Measurements from ENCODE around the gene TENM3. TPM values are rescaled to one million over a fixed set of nuclear protein-coding genes. Genes with fewer than 3 reads are reported as not detected.

TENM3 gene
- total RNA-seq, 1 donor from 2014 or later: not detected

DNA sequence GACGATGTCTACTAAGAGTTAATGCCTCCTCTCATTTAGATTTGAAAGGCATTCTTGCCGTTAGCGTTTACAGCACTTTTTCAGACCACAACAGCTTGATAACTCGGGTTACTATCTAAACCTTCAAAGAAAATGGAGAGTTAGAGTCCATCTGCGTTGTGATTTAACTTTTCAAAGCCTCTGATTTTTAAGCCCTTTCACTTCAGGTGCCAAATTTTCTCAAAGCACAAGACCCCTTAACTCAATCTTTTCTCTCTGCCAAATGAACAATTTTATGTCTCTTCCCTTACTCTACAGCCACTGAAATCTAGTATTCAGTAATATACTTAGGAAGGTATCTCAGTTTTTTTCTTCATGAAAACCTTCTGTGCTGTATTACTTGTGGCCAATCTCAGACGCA, 310.5 kb downstream of the TENM3 start:
- intact Hi-C loops (cut with micrococcal nuclease): no loop called here

DNA sequence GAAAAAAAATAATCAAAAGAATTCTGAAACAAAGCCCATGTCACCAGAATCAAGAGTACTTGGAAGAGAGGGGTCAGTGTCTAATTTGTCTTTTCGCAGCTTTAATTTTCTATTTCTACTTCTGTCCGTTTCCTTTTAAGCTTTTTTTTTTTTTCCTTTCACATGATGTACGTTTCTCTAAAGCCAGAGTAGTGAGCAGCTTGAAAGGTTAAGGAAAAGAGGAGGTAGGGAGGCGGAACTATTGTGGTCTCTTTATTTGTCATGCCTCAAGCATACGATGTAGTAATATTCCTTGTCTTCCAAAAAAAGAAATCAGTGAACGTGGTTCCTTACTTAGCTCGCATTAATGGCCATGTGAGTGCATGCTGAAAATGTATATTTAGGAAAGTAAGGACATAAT, 311.5 kb downstream of the TENM3 start:
- intact Hi-C loops (cut with micrococcal nuclease): no loop called here

- intact Hi-C loops (cut with micrococcal nuclease): no loop called here
These were observed 312.8 kb downstream of the TENM3 start for GRCh38 chr4:182555997-182556418.

- intact Hi-C loops (cut with micrococcal nuclease): no loop called here
These were observed 313.4 kb downstream of the TENM3 start for GRCh38 chr4:182556580-182556979.

DNA sequence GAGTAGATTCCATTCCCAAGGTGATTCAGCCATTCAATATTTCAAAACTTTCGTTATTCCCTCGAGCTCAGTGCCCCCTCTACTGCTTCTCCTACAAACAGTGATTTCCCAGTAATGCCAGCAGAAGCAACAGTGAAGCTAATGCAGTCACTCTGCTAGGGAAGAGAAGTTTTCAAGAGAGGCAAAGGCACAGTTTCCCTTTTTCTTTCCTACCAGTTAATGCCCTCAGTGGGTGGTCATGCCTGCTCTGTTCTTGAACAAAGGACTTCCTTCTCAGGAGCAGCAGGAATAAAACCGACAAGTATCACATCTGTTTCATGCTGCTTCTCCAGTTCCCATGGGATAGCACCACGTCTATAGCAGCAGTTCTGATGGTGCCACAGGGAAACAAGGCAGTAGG, 317.2 kb downstream of the TENM3 start:
- intact Hi-C loops (cut with micrococcal nuclease): no loop called here

DNA sequence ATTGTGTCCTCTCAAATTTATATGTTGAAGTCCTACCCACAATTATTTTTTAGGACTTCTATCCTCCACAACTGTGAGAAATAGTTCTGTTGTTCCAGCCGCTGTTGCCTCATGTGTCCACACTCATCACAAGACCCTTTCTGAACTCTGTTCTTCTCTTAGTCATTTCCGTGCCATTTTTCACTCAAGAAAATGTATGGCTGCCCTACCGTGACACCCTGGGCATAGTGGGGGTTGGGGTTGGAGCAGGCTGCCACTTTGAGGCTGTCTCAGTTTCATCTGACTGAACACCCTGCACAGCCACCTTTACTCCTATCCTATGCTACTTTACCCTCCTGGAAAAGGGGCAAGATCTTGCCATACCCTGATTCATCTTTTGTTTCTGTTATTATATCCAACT, 319.1 kb downstream of the TENM3 start:
- intact Hi-C loops (cut with micrococcal nuclease): no loop called here

- intact Hi-C loops (cut with micrococcal nuclease): no loop called here
These were observed 321.6 kb downstream of the TENM3 start for GRCh38 chr4:182564724-182565369.

GRCh38 chr4:182567119-182567518, 323.9 kb downstream of the TENM3 start:
- intact Hi-C loops (cut with micrococcal nuclease): no loop called here

DNA sequence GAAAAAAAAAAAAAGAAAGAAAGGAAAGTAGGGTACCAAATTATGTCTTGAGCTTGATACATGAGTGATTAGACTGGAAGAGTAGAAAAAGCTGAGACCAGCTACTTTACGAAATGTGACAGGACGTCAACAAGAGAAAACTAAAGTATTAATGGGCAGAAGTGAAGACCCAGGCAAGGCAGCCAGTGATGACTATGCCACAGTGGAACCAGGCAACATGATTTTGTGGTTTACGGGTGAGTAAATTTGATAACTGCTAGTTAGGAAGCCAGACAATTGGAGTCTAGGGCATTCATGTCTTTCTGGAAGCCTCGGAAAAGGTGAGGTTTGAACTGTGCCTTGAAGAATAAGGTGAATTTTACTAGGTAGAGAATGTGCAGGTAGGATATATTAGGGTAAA, 326.4 kb downstream of the TENM3 start:
- intact Hi-C loops (cut with micrococcal nuclease): no loop called here

DNA sequence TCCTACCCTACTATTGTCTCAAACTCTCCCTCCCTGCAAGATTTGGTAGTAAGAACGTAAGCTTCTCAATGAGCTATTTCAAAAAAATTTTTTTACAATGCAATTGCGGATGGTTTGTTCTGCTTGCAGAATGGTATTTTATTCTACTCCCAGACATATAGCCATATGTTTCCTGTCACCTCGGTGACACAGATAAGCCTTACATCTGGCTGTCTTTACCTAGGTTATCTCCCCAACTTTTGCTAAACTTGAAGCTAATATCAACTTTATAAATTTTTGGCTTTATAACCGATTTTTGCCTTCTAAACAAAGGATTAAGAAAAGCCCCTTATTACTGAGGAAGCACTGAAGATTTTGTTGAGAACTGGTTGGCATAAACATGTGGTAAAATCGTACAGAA, 331.5 kb downstream of the TENM3 start:
- intact Hi-C loops (cut with micrococcal nuclease): no loop called here

GRCh38 chr4:182575225-182575624, 332.0 kb downstream of the TENM3 start:
- intact Hi-C loops (cut with micrococcal nuclease): no loop called here

GRCh38 chr4:182576601-182577289, 333.5 kb downstream of the TENM3 start:
- intact Hi-C loops (cut with micrococcal nuclease): no loop called here

DNA sequence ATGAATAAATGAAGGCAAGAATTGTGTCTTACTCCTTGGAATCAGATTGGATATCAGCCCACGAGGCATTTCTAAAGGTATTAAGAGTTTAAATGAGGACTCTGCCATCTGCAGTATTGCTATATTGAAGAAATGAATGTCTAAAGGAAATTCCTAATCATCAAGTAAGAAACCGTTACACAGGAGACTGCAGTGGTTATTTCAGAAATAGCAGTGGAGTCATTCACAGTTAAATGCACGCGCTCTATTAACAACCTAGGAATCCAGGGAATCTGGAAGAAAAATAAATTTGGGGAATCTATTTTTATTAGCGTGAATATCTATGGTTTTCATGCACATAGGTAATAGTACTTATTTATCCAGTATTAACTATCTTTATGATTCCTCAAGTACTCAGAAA, 334.2 kb downstream of the TENM3 start:
- intact Hi-C loops (cut with micrococcal nuclease): no loop called here

- intact Hi-C loops (cut with micrococcal nuclease): no loop called here
These were observed 335.2 kb downstream of the TENM3 start for GRCh38 chr4:182578402-182578801.

DNA sequence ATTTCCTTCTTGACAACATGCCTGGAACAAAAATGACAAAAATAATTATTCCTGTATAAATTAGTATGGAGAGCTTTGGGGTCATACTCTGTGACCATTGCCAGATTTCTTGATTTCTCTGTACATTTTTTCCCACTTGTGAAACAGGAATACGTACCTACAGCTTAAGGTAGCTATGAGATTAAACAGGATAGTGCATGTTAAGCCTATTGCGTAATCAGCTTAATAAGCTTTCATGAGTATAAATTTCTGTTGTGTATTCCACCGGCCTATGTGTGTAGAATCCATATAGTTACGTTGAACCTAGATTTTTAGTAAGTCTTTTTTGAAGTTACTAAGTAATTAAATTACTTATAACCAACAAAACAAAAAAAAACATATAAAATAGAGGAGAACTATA, 339.0 kb downstream of the TENM3 start:
- intact Hi-C loops (cut with micrococcal nuclease): no loop called here

DNA sequence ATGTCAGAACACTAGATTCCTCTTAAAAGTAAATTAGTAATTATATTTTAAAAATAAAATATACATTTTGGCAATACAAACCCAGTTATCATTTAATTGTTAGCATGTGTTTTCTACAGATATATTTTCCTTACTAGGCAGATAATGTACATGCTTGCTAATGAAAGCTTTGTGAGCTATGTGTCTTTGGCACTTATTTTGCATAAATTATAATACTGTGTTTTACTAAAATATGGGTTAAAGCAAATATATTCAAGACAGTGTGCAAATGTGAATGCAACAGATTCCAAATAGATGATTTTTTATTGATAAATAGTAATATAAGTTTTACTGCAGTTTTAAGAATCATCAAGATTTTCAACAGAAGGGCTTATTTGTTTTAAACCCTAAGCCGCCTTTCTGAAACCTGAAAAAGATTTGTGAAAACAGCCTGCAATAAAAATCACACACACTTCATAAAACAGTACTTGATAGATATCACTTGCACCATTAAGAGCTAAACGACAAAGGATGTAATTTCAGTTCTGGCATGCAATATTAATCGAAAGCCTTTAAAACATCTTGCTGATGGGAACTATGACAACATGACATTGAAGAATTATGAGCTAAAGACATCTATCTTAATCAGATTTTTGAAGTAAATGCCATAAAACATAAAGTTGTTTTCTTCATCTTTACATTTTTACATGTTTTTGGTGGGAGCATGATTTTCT, 340.7 kb downstream of the TENM3 start:
- intact Hi-C loops (cut with micrococcal nuclease): no loop called here

GRCh38 chr4:182585321-182585720, 342.1 kb downstream of the TENM3 start:
- intact Hi-C loops (cut with micrococcal nuclease): no loop called here

- intact Hi-C loops (cut with micrococcal nuclease): no loop called here
These were observed 345.9 kb downstream of the TENM3 start for GRCh38 chr4:182589100-182589499.

GRCh38 chr4:182593402-182593801, 350.2 kb downstream of the TENM3 start:
- intact Hi-C loops (cut with micrococcal nuclease): no loop called here

GRCh38 chr4:182593864-182594263, 350.7 kb downstream of the TENM3 start:
- intact Hi-C loops (cut with micrococcal nuclease): no loop called here

GRCh38 chr4:182600093-182600492, 356.9 kb downstream of the TENM3 start:
- intact Hi-C loops (cut with micrococcal nuclease): no loop called here

DNA sequence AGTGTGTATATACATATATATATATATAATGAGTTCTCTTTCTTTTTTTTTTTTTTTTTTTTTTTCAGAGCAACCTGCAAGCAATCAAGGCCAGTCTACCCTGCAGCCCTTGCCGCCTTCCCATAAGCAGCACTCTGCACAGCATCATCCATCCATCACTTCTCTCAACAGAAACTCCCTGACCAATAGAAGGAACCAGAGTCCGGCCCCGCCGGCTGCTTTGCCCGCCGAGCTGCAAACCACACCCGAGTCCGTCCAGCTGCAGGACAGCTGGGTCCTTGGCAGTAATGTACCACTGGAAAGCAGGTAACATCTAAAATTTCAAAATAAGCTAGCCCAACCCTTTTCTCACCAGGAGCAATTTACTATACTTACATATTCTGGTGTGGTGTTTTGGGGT, 357.7 kb downstream of the TENM3 start:
- intact Hi-C loops (cut with micrococcal nuclease): no loop called here

Data from T-helper 1 cell treated with Interleukin-12 subunit alpha and Interleukin-12 subunit beta and Interleukin-4 antibody, amounts not matched to agents 30 ng/mL and 1 ng/mL, for 36 hours (primary cell).